Epithelial cell of esophagus (primary cell): Measurements from ENCODE around the gene ZNF184.

Experiments used
- DNase-seq: peaks from one replicate; pipeline ENCODE4 v3.0.0; 2010; ENCODE audit warnings: low read depth
- H3K4me3 ChIP-seq: 2 replicates; pipeline ENCODE4 v1.5.1; 2011; ENCODE audit warnings: mild to moderate bottlenecking, low read length, control low read depth
- TF ChIP-seq, protein P1 (sequence below): IDR thresholded peaks from 2 replicates; pipeline ENCODE4 v1.5.1; 2011; ENCODE audit warnings: low read depth, mild to moderate bottlenecking, low read length, control low read depth, inconsistent platforms; ENCODE audit not compliant: insufficient read depth; ENCODE audit errors: missing control alignments

ZNF184 gene

GRCh38 chr6:27400877-27401642 is 71.8 kb downstream of the ZNF184 start:
- TF ChIP-seq, protein P1, sequence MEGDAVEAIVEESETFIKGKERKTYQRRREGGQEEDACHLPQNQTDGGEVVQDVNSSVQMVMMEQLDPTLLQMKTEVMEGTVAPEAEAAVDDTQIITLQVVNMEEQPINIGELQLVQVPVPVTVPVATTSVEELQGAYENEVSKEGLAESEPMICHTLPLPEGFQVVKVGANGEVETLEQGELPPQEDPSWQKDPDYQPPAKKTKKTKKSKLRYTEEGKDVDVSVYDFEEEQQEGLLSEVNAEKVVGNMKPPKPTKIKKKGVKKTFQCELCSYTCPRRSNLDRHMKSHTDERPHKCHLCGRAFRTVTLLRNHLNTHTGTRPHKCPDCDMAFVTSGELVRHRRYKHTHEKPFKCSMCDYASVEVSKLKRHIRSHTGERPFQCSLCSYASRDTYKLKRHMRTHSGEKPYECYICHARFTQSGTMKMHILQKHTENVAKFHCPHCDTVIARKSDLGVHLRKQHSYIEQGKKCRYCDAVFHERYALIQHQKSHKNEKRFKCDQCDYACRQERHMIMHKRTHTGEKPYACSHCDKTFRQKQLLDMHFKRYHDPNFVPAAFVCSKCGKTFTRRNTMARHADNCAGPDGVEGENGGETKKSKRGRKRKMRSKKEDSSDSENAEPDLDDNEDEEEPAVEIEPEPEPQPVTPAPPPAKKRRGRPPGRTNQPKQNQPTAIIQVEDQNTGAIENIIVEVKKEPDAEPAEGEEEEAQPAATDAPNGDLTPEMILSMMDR = no peak
- no peak overlapping the region for H3K4me3 ChIP-seq
- DNase-seq = no peak
